ENCODE measurements around the gene SFXN5.

The SFXN5 gene

GRCh38 chr2:72956936-72957335, 114.6 kb downstream of the SFXN5 start:
- no peak for TF ChIP-seq CTCF (IDR thresholded peaks at IDR 0.05; ENCODE audit: extremely low read depth, insufficient read depth, missing control alignments)
- in situ Hi-C loops (cut with MboI; ENCODE audit: low pct_unique_long_range_greater_than_20kb, low sequenced_read_pairs, unreplicated experiment), result no loop called here
- no peak for DNase-seq (ENCODE audit: low spot score)

GRCh38 chr2:72956050-72956395, 115.5 kb downstream of the SFXN5 start:
- DNase-seq (ENCODE audit: low spot score), result no peak
- in situ Hi-C loops (cut with MboI; ENCODE audit: low pct_unique_long_range_greater_than_20kb, low sequenced_read_pairs, unreplicated experiment), result no loop called here
- no peak for TF ChIP-seq CTCF (IDR thresholded peaks at IDR 0.05; ENCODE audit: extremely low read depth, insufficient read depth, missing control alignments)

GRCh38 chr2:72955228-72956049, 116.1 kb downstream of the SFXN5 start:
- in situ Hi-C loops (cut with MboI; ENCODE audit: low pct_unique_long_range_greater_than_20kb, low sequenced_read_pairs, unreplicated experiment), result no loop called here
- no peak for TF ChIP-seq CTCF (IDR thresholded peaks at IDR 0.05; ENCODE audit: extremely low read depth, insufficient read depth, missing control alignments)
- DNase-seq (ENCODE audit: low spot score), result no peak

GRCh38 chr2:72954376-72955227, 116.9 kb downstream of the SFXN5 start:
- in situ Hi-C loops (cut with MboI; ENCODE audit: low pct_unique_long_range_greater_than_20kb, low sequenced_read_pairs, unreplicated experiment), result no loop called here
- no peak for TF ChIP-seq CTCF (IDR thresholded peaks at IDR 0.05; ENCODE audit: extremely low read depth, insufficient read depth, missing control alignments)
- DNase-seq (ENCODE audit: low spot score), result no peak

GRCh38 chr2:72953976-72954375, 117.5 kb downstream of the SFXN5 start:
- TF ChIP-seq CTCF (IDR thresholded peaks at IDR 0.05; ENCODE audit: extremely low read depth, insufficient read depth, missing control alignments), result no peak
- DNase-seq (ENCODE audit: low spot score), result no peak
- in situ Hi-C loops (cut with MboI; ENCODE audit: low pct_unique_long_range_greater_than_20kb, low sequenced_read_pairs, unreplicated experiment), result no loop called here

- no peak for DNase-seq (ENCODE audit: low spot score)
- in situ Hi-C loops (cut with MboI; ENCODE audit: low pct_unique_long_range_greater_than_20kb, low sequenced_read_pairs, unreplicated experiment), result no loop called here
- no peak for TF ChIP-seq CTCF (IDR thresholded peaks at IDR 0.05; ENCODE audit: extremely low read depth, insufficient read depth, missing control alignments)
These were observed 118.0 kb downstream of the SFXN5 start for GRCh38 chr2:72953528-72953927.
